OCI-LY7 (cell line): ENCODE data around the gene KRT40. TPM values are rescaled to one million over a fixed set of nuclear protein-coding genes. Genes with fewer than 3 reads are reported as not detected.

Experiments used
- BruUV-seq: library from RNA; stranded (reverse); fragments of 400-500 nt; replicated peaks from 2 replicates; lab custom pipeline; 2021; lab: Mats Ljungman, UMichigan
- CTCF ChIA-PET: fragments of 300-600 bp; sonication (Branson Sonifier 250); formaldehyde crosslinking; loops from one replicate; lab custom pipeline; 2022; ENCODE audit warnings: antibody characterized with exemption; ENCODE audit not compliant: unreplicated experiment; lab: Charles Lee
- POLR2A ChIA-PET: fragments of 300-600 bp; sonication (Branson Sonifier 250); formaldehyde crosslinking; loops from one replicate; lab custom pipeline; 2022; ENCODE audit warnings: antibody characterized with exemption; lab: Charles Lee
- DNase-seq: peaks from one replicate; pipeline ENCODE4 v3.0.0-alpha.2; 2015; ENCODE audit warnings: low spot score
- H2AFZ ChIP-seq: fragments of 200-600 bp; sonication (generic), shearing (Covaris generic); 2 replicates; pipeline ENCODE4 v1.6.1; 2014; ENCODE audit warnings: mild to moderate bottlenecking, antibody characterized with exemption, low read length, moderate library complexity
- H3K27ac ChIP-seq: fragments of 200-600 bp; sonication (generic); 2 replicates; pipeline ENCODE4 v1.5.1; 2014; ENCODE audit warnings: mixed run types, low read depth, mild to moderate bottlenecking, moderate library complexity, low read length, inconsistent platforms; ENCODE audit not compliant: poor library complexity, severe bottlenecking
- H3K36me3 ChIP-seq: fragments of 200-600 bp; sonication (generic); 2 replicates; pipeline ENCODE4 v1.6.1; 2014; ENCODE audit warnings: mild to moderate bottlenecking, antibody characterized with exemption, low read length, moderate library complexity, mixed read lengths; ENCODE audit not compliant: insufficient read depth
- H3K4me1 ChIP-seq: fragments of 200-600 bp; sonication (generic); 2 replicates; pipeline ENCODE4 v1.5.1; 2014; ENCODE audit warnings: mild to moderate bottlenecking, low read length; ENCODE audit not compliant: insufficient read depth, poor library complexity, severe bottlenecking
- H3K4me2 ChIP-seq: fragments of 200-600 bp; sonication (generic); 2 replicates; pipeline ENCODE4 v1.6.1; 2014; ENCODE audit warnings: mild to moderate bottlenecking, low read length
- H3K4me3 ChIP-seq: fragments of 200-600 bp; sonication (generic); 2 replicates; pipeline ENCODE4 v1.5.1; 2014; ENCODE audit warnings: mild to moderate bottlenecking, low read depth, low read length; ENCODE audit not compliant: poor library complexity, severe bottlenecking
- H3K79me2 ChIP-seq: fragments of 200-600 bp; sonication (generic); 2 replicates; pipeline ENCODE4 v1.6.1; 2016; ENCODE audit warnings: low read depth, mild to moderate bottlenecking, low read length, moderate library complexity, mixed read lengths; ENCODE audit not compliant: insufficient read depth
- H3K9me2 ChIP-seq: fragments of 200-600 bp; sonication (generic); 2 replicates; pipeline ENCODE4 v1.6.1; 2016; ENCODE audit warnings: mild to moderate bottlenecking, low read length, mixed read lengths; ENCODE audit not compliant: insufficient read depth
- H3K9me3 ChIP-seq: fragments of 200-600 bp; sonication (generic); 2 replicates; pipeline ENCODE4 v1.6.1; 2014; ENCODE audit warnings: mild to moderate bottlenecking, mixed run types, low read length, mixed read lengths
- H4K20me1 ChIP-seq: fragments of 200-600 bp; sonication (generic); 2 replicates; pipeline ENCODE4 v1.6.1; 2014; ENCODE audit warnings: mild to moderate bottlenecking, antibody characterized with exemption, low read length, moderate library complexity, mixed read lengths; ENCODE audit not compliant: insufficient read depth
- CTCF ChIP-seq: fragments of 200-600 bp; sonication (generic); conservative IDR thresholded peaks from 2 replicates; pipeline ENCODE4 v1.5.1; 2014; ENCODE audit warnings: mild to moderate bottlenecking, antibody characterized with exemption, low read length, moderate library complexity, mixed read lengths
- EZH2phosphoT487 ChIP-seq: fragments of 200-600 bp; sonication (generic); IDR thresholded peaks from 2 replicates; pipeline ENCODE4 v1.6.1; 2018; ENCODE audit warnings: low read depth, borderline replicate concordance, mild to moderate bottlenecking, mixed run types, antibody characterized with exemption, low read length, moderate library complexity, mixed read lengths
- intact Hi-C: fragments of 100-400 bp; cut with micrococcal nuclease; formaldehyde crosslinking; loops from one replicate; pipeline ENCODE4 v1.10.0; 2022; ENCODE audit not compliant: unreplicated experiment
- total RNA-seq, 2 experiments: library from RNA; depleted of rRNA in 1 of 2; stranded (reverse); fragments of >200 nt in 1 of 2; shearing (Covaris generic) in 1 of 2; gene quantifications; 2 replicates each; pipeline ENCODE4 v1.2.3, GENCODE V29; 2014 to 2022

The KRT40 gene
- total RNA-seq, 2 experiments from 2014 or later, result not detected

GRCh38 chr17:41012326-41013120 is 28.4 kb upstream of the KRT40 start:
- POLR2A ChIA-PET, result no interaction called here

GRCh38 chr17:41010441-41010840 is 26.3 kb upstream of the KRT40 start:
- no peak overlapping the region for H3K4me3 ChIP-seq
- intact Hi-C loops, result no loop called here
- POLR2A ChIA-PET, result no interaction called here
- no peaks in the 10 kb centered on the region for H3K36me3 ChIP-seq
- H3K4me1 ChIP-seq, result no peaks in the 10 kb centered on the region
- H3K79me2 ChIP-seq, result no peaks in the 10 kb centered on the region
- BruUV-seq, result no TSS peak
- CTCF ChIA-PET, result no interaction called here
- no peak overlapping the region for H3K4me2 ChIP-seq
- no peaks in the 10 kb centered on the region for H3K9me2 ChIP-seq
- no peak for TF ChIP-seq EZH2phosphoT487
- no peak for TF ChIP-seq CTCF
- no peak for DNase-seq
- no peak overlapping the region for H2AFZ ChIP-seq
- H3K27ac ChIP-seq, result no peak overlapping the region
- no peaks in the 10 kb centered on the region for H3K9me3 ChIP-seq
- H4K20me1 ChIP-seq, result no peaks in the 10 kb centered on the region

More at GRCh38 chr17:41012326-41013120, 28.4 kb upstream of the KRT40 start:
- H3K4me2 ChIP-seq, result no peak overlapping the region
- H3K27ac ChIP-seq, result no peak overlapping the region
- no peaks in the 10 kb centered on the region for H3K79me2 ChIP-seq
- H3K36me3 ChIP-seq, result no peaks in the 10 kb centered on the region
- intact Hi-C loops, result no loop called here
- no peak overlapping the region for H2AFZ ChIP-seq
- no peaks in the 10 kb centered on the region for H3K9me3 ChIP-seq
- no peaks in the 10 kb centered on the region for H4K20me1 ChIP-seq
- CTCF ChIA-PET, result no interaction called here
- DNase-seq, result no peak
- no TSS peak for BruUV-seq
- no peak overlapping the region for H3K4me3 ChIP-seq
- no peaks in the 10 kb centered on the region for H3K4me1 ChIP-seq
- TF ChIP-seq EZH2phosphoT487 (no peak), CTCF (no peak)
- H3K9me2 ChIP-seq, result no peaks in the 10 kb centered on the region

GRCh38 chr17:41009936-41010335 is 25.8 kb upstream of the KRT40 start:
- Histone ChIP-seq H3K4me2 (no peak overlapping the region), H4K20me1 (no peaks in the 10 kb centered on the region), H3K9me3 (no peaks in the 10 kb centered on the region), H3K4me1 (no peaks in the 10 kb centered on the region), H3K9me2 (no peaks in the 10 kb centered on the region), H2AFZ (no peak overlapping the region), H3K79me2 (no peaks in the 10 kb centered on the region), H3K27ac (no peak overlapping the region), H3K36me3 (no peaks in the 10 kb centered on the region), H3K4me3 (no peak overlapping the region)
- POLR2A ChIA-PET, result no interaction called here
- no TSS peak for BruUV-seq
- no peak for DNase-seq
- no peak for TF ChIP-seq EZH2phosphoT487
- TF ChIP-seq CTCF, result no peak
- CTCF ChIA-PET, result no interaction called here
- intact Hi-C loops, result no loop called here
